Measurements from ENCODE around the gene TTC6.

- TF ChIP-seq CTCF (conservative IDR thresholded peaks at IDR 0.05; ENCODE audit: low read depth, low read length) (peak; percentile 81), POLR2A (IDR thresholded peaks at IDR 0.05; ENCODE audit: low read depth, low read length) (no peak), SMC3 (IDR thresholded peaks at IDR 0.05; ENCODE audit: low read depth, low read length) (peak; percentile 65), RAD21 (IDR thresholded peaks at IDR 0.05; ENCODE audit: low read length) (peak; percentile 64), MAFK (IDR thresholded peaks at IDR 0.05; ENCODE audit: low read depth, low read length) (no peak), RCOR1 (IDR thresholded peaks at IDR 0.05; ENCODE audit: insufficient replicate concordance, low read length) (no peak), BHLHE40 (IDR thresholded peaks at IDR 0.05; ENCODE audit: low read depth, low read length) (peak; percentile 30), MAZ (IDR thresholded peaks at IDR 0.05; ENCODE audit: borderline replicate concordance, low read depth, low read length) (no peak), RFX5 (IDR thresholded peaks at IDR 0.05; ENCODE audit: low read depth, low read length) (no peak), USF2 (IDR thresholded peaks at IDR 0.05; ENCODE audit: low read depth, low read length) (no peak), FOS (IDR thresholded peaks at IDR 0.05; ENCODE audit: low read depth, low read length) (no peak), CHD1 (IDR thresholded peaks at IDR 0.05; ENCODE audit: low read depth, low read length) (no peak)
Observed at GRCh38 chr14:37594238-37594970, 1.0 kb upstream of the TTC6 start.

Data from IMR-90 (cell line).